ENCODE results near the gene HOTAIR. TPM values are rescaled to one million over a fixed set of nuclear protein-coding genes. Genes with fewer than 3 reads are reported as not detected.

HOTAIR gene
- total RNA-seq, 1 donor from 2014 or later = not detected

GRCh38 chr12:53955776-53956250, 18.9 kb downstream of the HOTAIR start:
- peaks cover 100% of the 10 kb centered on the region for H3K27me3 ChIP-seq
- no peak for TF ChIP-seq CTCF (IDR thresholded peaks at IDR 0.05)
- intact Hi-C loops (cut with DNase I) = no loop called here
- no peak overlapping the region for H3K4me3 ChIP-seq
- no peak for ATAC-seq
- no peaks in the 10 kb centered on the region for H3K4me1 ChIP-seq
- no peak overlapping the region for H3K27ac ChIP-seq
- H3K36me3 ChIP-seq = no peaks in the 10 kb centered on the region
- no peaks in the 10 kb centered on the region for H3K9me3 ChIP-seq
- DNase-seq = no peak

GRCh38 chr12:53955036-53955775, 19.5 kb downstream of the HOTAIR start:
- no peak for ATAC-seq
- Histone ChIP-seq H3K27ac (no peak overlapping the region), H3K9me3 (no peaks in the 10 kb centered on the region), H3K36me3 (no peaks in the 10 kb centered on the region), H3K4me1 (no peaks in the 10 kb centered on the region), H3K4me3 (no peak overlapping the region), H3K27me3 (peaks cover 100% of the 10 kb centered on the region)
- no peak for TF ChIP-seq CTCF (IDR thresholded peaks at IDR 0.05)
- no peak for DNase-seq
- intact Hi-C loops (cut with DNase I) = no loop called here

- no peak within 1 kb of the TSS for H3K4me3 ChIP-seq
- peaks cover 100% of the 10 kb centered on the region for H3K27me3 ChIP-seq
- no peak within 1 kb of the TSS for H3K27ac ChIP-seq
- ATAC-seq = no peak
- H3K9me3 ChIP-seq = no peaks in the 10 kb centered on the region
- no peak for TF ChIP-seq CTCF (IDR thresholded peaks at IDR 0.05)
- no peaks in the 10 kb centered on the region for H3K4me1 ChIP-seq
- no peaks in the 10 kb centered on the region for H3K36me3 ChIP-seq
- intact Hi-C loops (cut with DNase I) = no loop called here
- DNase-seq = no peak
Measured at GRCh38 chr12:53954694-53955035, 20.1 kb downstream of the HOTAIR start, which contains the start of gene HOXC12. Gene HOXC12 (plus strand): TSS chr12:53954903. CDS start chr12:53954930, 27 bp downstream.

GRCh38 chr12:53953831-53954693, 20.7 kb downstream of the HOTAIR start:
- ATAC-seq (no peak), DNase-seq (no peak)
- H3K4me1 ChIP-seq = no peaks in the 10 kb centered on the region
- no peaks in the 10 kb centered on the region for H3K9me3 ChIP-seq
- no peak overlapping the region for H3K4me3 ChIP-seq
- H3K27ac ChIP-seq = no peak overlapping the region
- intact Hi-C loops (cut with DNase I) = no loop called here
- peaks cover 100% of the 10 kb centered on the region for H3K27me3 ChIP-seq
- TF ChIP-seq CTCF (IDR thresholded peaks at IDR 0.05) = no peak
- H3K36me3 ChIP-seq = no peaks in the 10 kb centered on the region

GRCh38 chr12:53952871-53953734, 21.7 kb downstream of the HOTAIR start:
- no peak for DNase-seq
- Histone ChIP-seq H3K27me3 (peaks cover 100% of the 10 kb centered on the region), H3K4me3 (no peak overlapping the region), H3K36me3 (no peaks in the 10 kb centered on the region), H3K27ac (no peak overlapping the region), H3K9me3 (no peaks in the 10 kb centered on the region), H3K4me1 (no peaks in the 10 kb centered on the region)
- intact Hi-C loops (cut with DNase I) = no loop called here
- ATAC-seq = no peak
- no peak for TF ChIP-seq CTCF (IDR thresholded peaks at IDR 0.05)

Measured in upper lobe of right lung (tissue), 1 donor.